ENCODE data around the gene NSMCE4A. TPM values are rescaled to one million over a fixed set of nuclear protein-coding genes. Genes with fewer than 3 reads are reported as not detected.
A peak's percentile ranks its signal among the peaks of the same experiment; 100 is the strongest.

Gene NSMCE4A
- total RNA-seq, 1 donor from 2014 or later, result 13.1 TPM

DNA sequence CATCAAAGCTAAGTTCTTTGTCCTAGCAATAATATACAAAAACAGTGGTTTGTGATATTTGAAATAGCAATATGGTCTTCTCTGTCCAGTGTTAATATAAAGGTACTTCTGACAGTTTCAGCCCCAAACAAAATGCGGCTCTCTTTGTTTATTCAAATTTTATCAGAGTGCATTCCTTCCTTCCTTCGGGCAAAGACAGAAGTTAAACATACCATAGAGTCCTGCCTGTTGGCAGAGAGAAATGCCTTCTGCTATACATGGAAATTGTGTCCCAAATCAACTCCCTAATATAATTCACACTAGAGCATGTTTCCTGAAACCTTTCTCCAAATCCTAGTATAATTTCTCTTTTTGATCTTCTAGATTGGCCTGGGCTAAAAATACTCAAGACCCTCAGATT, 26.0 kb downstream of the NSMCE4A start:
- Histone ChIP-seq H2AFZ (ENCODE audit: low read depth, low read length) (no peak overlapping the region), H3K9ac (ENCODE audit: low read length) (no peak overlapping the region), H3K79me2 (ENCODE audit: insufficient read depth, low read length) (no peaks in the 10 kb centered on the region), H3K27ac (ENCODE audit: low read depth, low read length) (no peak overlapping the region), H3K4me3 (ENCODE audit: insufficient read depth, low read depth, low read length) (no peak overlapping the region), H3K9me3 (ENCODE audit: insufficient read depth, low read depth, low read length) (no peaks in the 10 kb centered on the region), H3K36me3 (ENCODE audit: insufficient read depth, low read length) (no peaks in the 10 kb centered on the region), H3K4me1 (ENCODE audit: insufficient read depth, low read length) (no peaks in the 10 kb centered on the region), H3K4me2 (ENCODE audit: low read length) (no peak overlapping the region), H4K20me1 (ENCODE audit: insufficient read depth, low read length) (no peaks in the 10 kb centered on the region), H3K27me3 (ENCODE audit: insufficient read depth, low read length) (no peaks in the 10 kb centered on the region)
- no peak overlapping the region for H3K27ac Mint-ChIP-seq (ENCODE audit: unreplicated experiment)
- H3K36me3 Mint-ChIP-seq (ENCODE audit: low read depth, unreplicated experiment), result no peaks in the 10 kb centered on the region
- peaks cover 1% of the 10 kb centered on the region for H3K9me3 Mint-ChIP-seq (ENCODE audit: unreplicated experiment)
- H3K4me3 Mint-ChIP-seq (ENCODE audit: unreplicated experiment), result no peak overlapping the region
- DNase-seq (ENCODE audit: low read depth), result no peak
- no peaks in the 10 kb centered on the region for H3K27me3 Mint-ChIP-seq (ENCODE audit: low read depth, unreplicated experiment)
- no peaks in the 10 kb centered on the region for H3K4me1 Mint-ChIP-seq (ENCODE audit: low read depth, unreplicated experiment)
- TF ChIP-seq EZH2 (IDR thresholded peaks at IDR 0.05; ENCODE audit: insufficient read depth, low read length), result no peak
- TF ChIP-seq, protein P1, sequence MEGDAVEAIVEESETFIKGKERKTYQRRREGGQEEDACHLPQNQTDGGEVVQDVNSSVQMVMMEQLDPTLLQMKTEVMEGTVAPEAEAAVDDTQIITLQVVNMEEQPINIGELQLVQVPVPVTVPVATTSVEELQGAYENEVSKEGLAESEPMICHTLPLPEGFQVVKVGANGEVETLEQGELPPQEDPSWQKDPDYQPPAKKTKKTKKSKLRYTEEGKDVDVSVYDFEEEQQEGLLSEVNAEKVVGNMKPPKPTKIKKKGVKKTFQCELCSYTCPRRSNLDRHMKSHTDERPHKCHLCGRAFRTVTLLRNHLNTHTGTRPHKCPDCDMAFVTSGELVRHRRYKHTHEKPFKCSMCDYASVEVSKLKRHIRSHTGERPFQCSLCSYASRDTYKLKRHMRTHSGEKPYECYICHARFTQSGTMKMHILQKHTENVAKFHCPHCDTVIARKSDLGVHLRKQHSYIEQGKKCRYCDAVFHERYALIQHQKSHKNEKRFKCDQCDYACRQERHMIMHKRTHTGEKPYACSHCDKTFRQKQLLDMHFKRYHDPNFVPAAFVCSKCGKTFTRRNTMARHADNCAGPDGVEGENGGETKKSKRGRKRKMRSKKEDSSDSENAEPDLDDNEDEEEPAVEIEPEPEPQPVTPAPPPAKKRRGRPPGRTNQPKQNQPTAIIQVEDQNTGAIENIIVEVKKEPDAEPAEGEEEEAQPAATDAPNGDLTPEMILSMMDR (IDR thresholded peaks at IDR 0.05; ENCODE audit: insufficient read depth, low read depth, low read length), result no peak
- no peak for FAIRE-seq

DNA sequence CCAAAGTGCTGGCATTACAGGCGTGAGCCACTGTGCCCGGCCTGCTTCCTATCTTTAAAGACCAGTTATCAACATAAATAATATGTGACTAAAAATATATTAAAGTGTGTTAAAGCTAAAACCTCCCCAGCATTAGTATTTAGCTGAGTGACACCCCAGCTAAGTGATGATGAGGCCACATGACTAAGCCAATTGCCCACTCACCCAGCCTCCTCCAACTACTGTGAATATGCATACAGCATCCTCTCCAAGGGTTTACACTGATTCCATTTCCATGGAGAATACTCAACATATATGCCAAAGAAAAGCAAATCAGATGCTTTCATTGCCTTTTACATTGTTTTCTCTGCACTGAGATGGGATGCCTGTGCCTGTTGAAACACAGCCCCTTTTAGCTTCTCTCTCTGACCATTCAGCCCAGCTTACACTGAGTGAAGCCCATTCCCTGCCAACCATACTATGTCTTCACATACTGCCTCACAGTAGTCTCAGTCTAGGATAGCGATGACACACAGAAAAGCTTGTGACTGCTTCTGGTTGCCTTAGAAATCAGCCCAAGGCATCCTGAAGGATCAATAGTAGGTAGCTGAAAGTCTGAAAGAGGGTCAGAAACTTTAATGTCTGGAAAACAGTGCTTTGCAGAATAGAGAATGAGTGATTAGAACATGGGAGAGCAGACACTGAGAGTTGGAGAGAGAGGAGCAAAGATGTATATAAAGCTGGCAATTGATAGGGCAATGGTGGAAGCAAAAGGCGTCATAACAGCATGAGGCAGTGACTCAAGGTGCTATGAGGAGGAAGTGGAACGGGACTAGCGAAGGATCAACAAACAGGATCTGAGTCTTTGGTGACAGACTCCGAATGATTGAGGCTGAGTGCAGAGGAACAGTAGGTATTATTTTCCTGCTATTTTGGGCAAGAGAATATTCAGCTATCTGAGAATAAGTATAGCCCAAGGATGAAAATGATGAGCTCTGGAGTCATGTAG, 27.4 kb downstream of the NSMCE4A start:
- no peak overlapping the region for H3K4me3 Mint-ChIP-seq (ENCODE audit: unreplicated experiment)
- H3K27ac Mint-ChIP-seq (ENCODE audit: unreplicated experiment), result no peak overlapping the region
- peaks cover 4% of the 10 kb centered on the region for H3K4me1 Mint-ChIP-seq (ENCODE audit: low read depth, unreplicated experiment)
- Histone ChIP-seq H3K79me2 (ENCODE audit: insufficient read depth, low read length) (no peaks in the 10 kb centered on the region), H3K27ac (ENCODE audit: low read depth, low read length) (no peak overlapping the region), H3K4me1 (ENCODE audit: insufficient read depth, low read length) (peaks cover 7% of the 10 kb centered on the region), H3K4me2 (ENCODE audit: low read length) (no peak overlapping the region), H3K9ac (ENCODE audit: low read length) (no peak overlapping the region), H2AFZ (ENCODE audit: low read depth, low read length) (no peak overlapping the region), H3K36me3 (ENCODE audit: insufficient read depth, low read length) (no peaks in the 10 kb centered on the region), H3K4me3 (ENCODE audit: insufficient read depth, low read depth, low read length) (no peak overlapping the region), H3K9me3 (ENCODE audit: insufficient read depth, low read depth, low read length) (no peaks in the 10 kb centered on the region), H3K27me3 (ENCODE audit: insufficient read depth, low read length) (no peaks in the 10 kb centered on the region), H4K20me1 (ENCODE audit: insufficient read depth, low read length) (no peaks in the 10 kb centered on the region)
- H3K36me3 Mint-ChIP-seq (ENCODE audit: low read depth, unreplicated experiment), result no peaks in the 10 kb centered on the region
- H3K27me3 Mint-ChIP-seq (ENCODE audit: low read depth, unreplicated experiment), result no peaks in the 10 kb centered on the region
- DNase-seq (ENCODE audit: low read depth), result no peak
- peaks cover 1% of the 10 kb centered on the region for H3K9me3 Mint-ChIP-seq (ENCODE audit: unreplicated experiment)
- no peak for TF ChIP-seq EZH2 (IDR thresholded peaks at IDR 0.05; ENCODE audit: insufficient read depth, low read length)
- TF ChIP-seq, protein P1 (IDR thresholded peaks at IDR 0.05; ENCODE audit: insufficient read depth, low read depth, low read length), result no peak
- FAIRE-seq, result peak; percentile 29

Measured in astrocyte (in vitro differentiated cells and primary cell).